Fibroblast of lung (primary cell): ENCODE data around the gene GABRD. TPM values are rescaled to one million over a fixed set of nuclear protein-coding genes. Genes with fewer than 3 reads are reported as not detected.

Source experiments
- DNase-seq, 2 donors: peaks; one replicate each; pipeline versions ENCODE4 v3.0.0 to v3.0.0-alpha.2; 2010; ENCODE audit warnings: low read depth in 2 of 2
- H2AFZ ChIP-seq: 2 replicates; pipeline ENCODE4 v1.5.1; 2012; ENCODE audit warnings: low read length, control low read depth, inconsistent platforms
- H3K27ac ChIP-seq: 2 replicates; pipeline ENCODE4 v1.5.1; 2011; ENCODE audit warnings: low read length, control low read depth; ENCODE audit not compliant: insufficient read depth
- H3K27me3 ChIP-seq: 2 replicates; pipeline ENCODE4 v1.5.1; 2011; ENCODE audit warnings: mild to moderate bottlenecking, low read length; ENCODE audit not compliant: control insufficient read depth, insufficient read depth
- H3K36me3 ChIP-seq: 2 replicates; pipeline ENCODE4 v1.5.1; 2011; ENCODE audit warnings: low read length; ENCODE audit not compliant: control insufficient read depth, insufficient read depth
- H3K4me1 ChIP-seq: 2 replicates; pipeline ENCODE4 v1.5.1; 2011; ENCODE audit warnings: low read length; ENCODE audit not compliant: control insufficient read depth, insufficient read depth; ENCODE audit errors: extremely low read depth
- H3K4me2 ChIP-seq: 2 replicates; pipeline ENCODE4 v1.5.1; 2011; ENCODE audit warnings: low read length, control low read depth; ENCODE audit not compliant: insufficient read depth; ENCODE audit errors: extremely low read depth
- H3K4me3 ChIP-seq, 4 experiments: fragments of 200-600 bp in 1 of 4; sonication (generic) in 1 of 4; replicated peaks in 1 of 4; 2 replicates each; pipeline ENCODE4 v1.5.1; 2011 to 2016; ENCODE audit warnings: low read length in 4 of 4, low read depth in 3 of 4, mild to moderate bottlenecking in 3 of 4, control low read depth in 2 of 4, inconsistent platforms in 1 of 4, mixed read lengths in 1 of 4; ENCODE audit not compliant: insufficient read depth in 1 of 4; ENCODE audit errors: control extremely low read depth in 1 of 4
- H3K79me2 ChIP-seq: 2 replicates; pipeline ENCODE4 v1.5.1; 2012; ENCODE audit warnings: mild to moderate bottlenecking, low read length, inconsistent platforms; ENCODE audit not compliant: control insufficient read depth, insufficient read depth
- H3K9ac ChIP-seq: 2 replicates; pipeline ENCODE4 v1.5.1; 2011; ENCODE audit warnings: mild to moderate bottlenecking, low read length, control low read depth; ENCODE audit not compliant: insufficient read depth
- H3K9me3 ChIP-seq: 2 replicates; pipeline ENCODE4 v1.5.1; 2012; ENCODE audit warnings: low read depth, low read length; ENCODE audit not compliant: control insufficient read depth, insufficient read depth
- H4K20me1 ChIP-seq: 2 replicates; pipeline ENCODE4 v1.5.1; 2011; ENCODE audit warnings: low read length; ENCODE audit not compliant: control insufficient read depth, insufficient read depth; ENCODE audit errors: extremely low read depth
- EZH2 ChIP-seq: IDR thresholded peaks from 2 replicates; pipeline ENCODE4 v1.5.1; 2012; ENCODE audit warnings: low read length, control low read depth, mild to moderate bottlenecking; ENCODE audit errors: missing control alignments
- polyA plus RNA-seq, 2 donors: library from polyadenylated mRNA; depleted of rRNA in 1 of 2; stranded (reverse) in 1 of 2; unstranded in 1 of 2; fragments of >200 nt; gene quantifications; 2 replicates each; pipeline ENCODE4 v1.2.1, GENCODE V29; 2011 to 2012; ENCODE audit warnings: missing spikeins in 1 of 2
- total RNA-seq: library from RNA; depleted of rRNA; stranded (reverse); fragments of >200 nt; gene quantifications from 2 replicates; pipeline ENCODE4 v1.2.1, GENCODE V29; 2014
- TF ChIP-seq, protein P1 (sequence below), 2 donors: IDR thresholded peaks in 1 of 2; conservative IDR thresholded peaks in 1 of 2; 1 replicate in 1 of 2; 2 replicates in 1 of 2; pipeline ENCODE4 v1.5.1; 2011 to 2012; ENCODE audit warnings: low read length in 2 of 2, control low read depth in 1 of 2, inconsistent platforms in 1 of 2, low read depth in 1 of 2, mild to moderate bottlenecking in 1 of 2

GABRD gene
- total and polyA plus RNA-seq, 2 donors (not counting 1 experiment from before 2014, with no cell fraction given) = not detected

DNA sequence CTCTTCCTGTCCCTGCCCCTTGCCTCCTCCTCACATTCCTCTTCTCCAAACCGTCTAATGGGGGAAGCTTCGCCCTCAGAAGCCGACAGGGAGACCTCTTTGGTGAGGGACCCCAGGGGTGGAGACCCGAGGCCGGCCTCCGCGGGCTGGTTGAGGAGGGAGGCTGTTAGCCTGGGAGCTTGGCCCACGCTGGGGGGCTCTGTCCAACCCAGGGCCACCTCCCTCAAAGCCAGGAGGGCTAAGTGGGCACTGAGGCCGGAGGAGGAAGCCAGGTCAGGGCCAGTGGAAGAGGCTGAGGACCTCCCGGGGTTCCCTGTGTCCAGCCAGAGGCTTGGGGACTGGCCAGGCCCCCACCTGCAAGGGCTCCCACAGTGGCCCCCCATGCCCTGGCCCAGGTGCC lies 5.3 kb downstream of the GABRD start:
- Histone ChIP-seq H3K27ac (no peak overlapping the region), H3K4me3 (no peak overlapping the region), H3K79me2 (no peaks in the 10 kb centered on the region), H3K9ac (no peak overlapping the region), H4K20me1 (no peaks in the 10 kb centered on the region), H3K9me3 (no peaks in the 10 kb centered on the region), H3K4me2 (no peak overlapping the region), H3K4me1 (no peaks in the 10 kb centered on the region), H3K36me3 (no peaks in the 10 kb centered on the region), H2AFZ (no peak overlapping the region), H3K27me3 (peaks cover 23% of the 10 kb centered on the region)
- TF ChIP-seq, protein P1, sequence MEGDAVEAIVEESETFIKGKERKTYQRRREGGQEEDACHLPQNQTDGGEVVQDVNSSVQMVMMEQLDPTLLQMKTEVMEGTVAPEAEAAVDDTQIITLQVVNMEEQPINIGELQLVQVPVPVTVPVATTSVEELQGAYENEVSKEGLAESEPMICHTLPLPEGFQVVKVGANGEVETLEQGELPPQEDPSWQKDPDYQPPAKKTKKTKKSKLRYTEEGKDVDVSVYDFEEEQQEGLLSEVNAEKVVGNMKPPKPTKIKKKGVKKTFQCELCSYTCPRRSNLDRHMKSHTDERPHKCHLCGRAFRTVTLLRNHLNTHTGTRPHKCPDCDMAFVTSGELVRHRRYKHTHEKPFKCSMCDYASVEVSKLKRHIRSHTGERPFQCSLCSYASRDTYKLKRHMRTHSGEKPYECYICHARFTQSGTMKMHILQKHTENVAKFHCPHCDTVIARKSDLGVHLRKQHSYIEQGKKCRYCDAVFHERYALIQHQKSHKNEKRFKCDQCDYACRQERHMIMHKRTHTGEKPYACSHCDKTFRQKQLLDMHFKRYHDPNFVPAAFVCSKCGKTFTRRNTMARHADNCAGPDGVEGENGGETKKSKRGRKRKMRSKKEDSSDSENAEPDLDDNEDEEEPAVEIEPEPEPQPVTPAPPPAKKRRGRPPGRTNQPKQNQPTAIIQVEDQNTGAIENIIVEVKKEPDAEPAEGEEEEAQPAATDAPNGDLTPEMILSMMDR (conservative IDR thresholded peaks at IDR 0.05 in 1 of 2, IDR thresholded peaks at IDR 0.05 in 1 of 2; ENCODE audit: low read depth in 1 of 2, low read length in 2 of 2) = no peak
- no peak for TF ChIP-seq EZH2
- DNase-seq = no peak

DNA sequence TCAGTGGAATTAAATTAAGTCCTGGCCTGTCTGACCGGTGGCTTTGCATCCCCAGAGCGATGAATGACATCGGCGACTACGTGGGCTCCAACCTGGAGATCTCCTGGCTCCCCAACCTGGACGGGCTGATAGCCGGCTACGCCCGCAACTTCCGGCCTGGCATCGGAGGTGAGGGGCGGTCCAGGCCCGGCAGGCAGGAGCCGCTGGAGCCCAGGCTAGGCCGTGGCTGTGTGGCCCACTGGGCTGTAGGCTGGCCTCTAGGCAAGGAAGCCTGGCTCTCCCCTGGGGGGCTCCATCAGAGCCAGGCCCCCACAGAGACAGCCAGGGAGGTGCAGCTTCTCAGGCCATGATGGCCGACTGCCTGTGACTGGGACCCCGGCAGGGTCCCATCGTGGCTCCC lies 5.7 kb downstream of the GABRD start:
- no peak overlapping the region for H3K27ac ChIP-seq
- no peak overlapping the region for H3K4me3 ChIP-seq
- H4K20me1 ChIP-seq = no peaks in the 10 kb centered on the region
- H3K9me3 ChIP-seq = no peaks in the 10 kb centered on the region
- H3K79me2 ChIP-seq = no peaks in the 10 kb centered on the region
- H3K4me2 ChIP-seq = no peak overlapping the region
- DNase-seq = no peak
- H2AFZ ChIP-seq = no peak overlapping the region
- no peaks in the 10 kb centered on the region for H3K4me1 ChIP-seq
- no peak overlapping the region for H3K9ac ChIP-seq
- no peaks in the 10 kb centered on the region for H3K36me3 ChIP-seq
- peaks cover 19% of the 10 kb centered on the region for H3K27me3 ChIP-seq
- TF ChIP-seq, protein P1 (conservative IDR thresholded peaks at IDR 0.05 in 1 of 2, IDR thresholded peaks at IDR 0.05 in 1 of 2; ENCODE audit: low read depth in 1 of 2, low read length in 2 of 2) = no peak

DNA sequence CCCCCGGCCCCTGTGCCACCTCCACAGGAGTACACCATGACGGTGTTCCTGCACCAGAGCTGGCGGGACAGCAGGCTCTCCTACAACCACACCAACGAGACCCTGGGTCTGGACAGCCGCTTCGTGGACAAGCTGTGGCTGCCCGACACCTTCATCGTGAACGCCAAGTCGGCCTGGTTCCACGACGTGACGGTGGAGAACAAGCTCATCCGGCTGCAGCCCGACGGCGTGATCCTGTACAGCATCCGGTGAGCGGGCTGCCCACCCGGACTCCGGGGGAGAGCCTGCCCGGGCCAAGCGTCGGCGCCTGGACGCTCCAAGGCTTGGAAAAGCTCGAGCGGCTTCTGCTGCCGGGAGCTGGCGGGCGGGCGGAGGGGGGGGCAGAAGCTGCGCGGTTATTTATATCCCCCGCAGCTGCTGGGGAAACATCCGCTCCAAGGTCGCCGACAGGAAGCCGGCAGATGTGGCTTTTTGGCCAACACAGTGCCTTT lies 6.4 kb downstream of the GABRD start:
- H4K20me1 ChIP-seq = no peaks in the 10 kb centered on the region
- DNase-seq = no peak
- no peaks in the 10 kb centered on the region for H3K79me2 ChIP-seq
- peaks cover 12% of the 10 kb centered on the region for H3K27me3 ChIP-seq
- no peak overlapping the region for H3K4me3 ChIP-seq
- no peaks in the 10 kb centered on the region for H3K36me3 ChIP-seq
- no peaks in the 10 kb centered on the region for H3K9me3 ChIP-seq
- H3K27ac ChIP-seq = no peak overlapping the region
- H2AFZ ChIP-seq = peak overlapping the region; percentile 35
- TF ChIP-seq EZH2 = peak; percentile 59
- TF ChIP-seq, protein P1 (conservative IDR thresholded peaks at IDR 0.05 in 1 of 2, IDR thresholded peaks at IDR 0.05 in 1 of 2; ENCODE audit: low read depth in 1 of 2, low read length in 2 of 2) = no peak
- H3K4me2 ChIP-seq = no peak overlapping the region
- H3K4me1 ChIP-seq = no peaks in the 10 kb centered on the region
- H3K9ac ChIP-seq = no peak overlapping the region
